WTC11 (cell line): ENCODE results near the gene CNTN1. TPM values are rescaled to one million over a fixed set of nuclear protein-coding genes. Genes with fewer than 3 reads are reported as not detected.

Source experiments
- ERG ChIP-seq: fragments of 250-450 bp; sonication (Bioruptor Pico); IDR thresholded peaks from 2 replicates; pipeline ENCODE4 v1.8.0; 2021; ENCODE audit warnings: mild to moderate bottlenecking
- FOXK1 ChIP-seq: sonication (generic); formaldehyde crosslinking; IDR thresholded peaks from 2 replicates; pipeline ENCODE4 v1.8.0; 2022; ENCODE audit warnings: mild to moderate bottlenecking, moderate library complexity, missing genetic modification reagents
- NR1H2 ChIP-seq: sonication (generic); formaldehyde crosslinking; IDR thresholded peaks from 2 replicates; pipeline ENCODE4 v1.9.0; 2021; ENCODE audit warnings: mild to moderate bottlenecking, moderate library complexity, missing genetic modification reagents
- NR2C2 ChIP-seq: sonication (generic); formaldehyde crosslinking; IDR thresholded peaks from 2 replicates; pipeline ENCODE4 v1.8.0; 2022; ENCODE audit warnings: mild to moderate bottlenecking, missing genetic modification reagents
- PRDM15 ChIP-seq: sonication (generic); formaldehyde crosslinking; IDR thresholded peaks from 2 replicates; pipeline ENCODE4 v1.8.0; 2022; ENCODE audit warnings: missing genetic modification reagents
- ZBTB21 ChIP-seq: sonication (generic); formaldehyde crosslinking; IDR thresholded peaks from 2 replicates; pipeline ENCODE4 v1.8.1; 2023; ENCODE audit warnings: mild to moderate bottlenecking, missing genetic modification reagents, borderline replicate concordance
- total RNA-seq: library from RNA; stranded (reverse); gene quantifications from 3 replicates; pipeline ENCODE4 v1.2.3, GENCODE V29; 2021

CNTN1 gene
- total RNA-seq, 1 experiment from 2014 or later, result 16.9 TPM

- TF ChIP-seq NR2C2 (CRISPR knock-in tag), result no peak
- TF ChIP-seq FOXK1 (CRISPR knock-in tag), result no peak
- no peak for TF ChIP-seq PRDM15
- no peak for TF ChIP-seq NR1H2
- no peak for TF ChIP-seq ERG (CRISPR knock-in tag)
- no peak for TF ChIP-seq ZBTB21 (CRISPR knock-in tag)
These were observed 429.1 kb downstream of the CNTN1 start (continued) for GRCh38 chr12:41121374-41121773.
